ENCODE measurements around the gene KCNJ4.

DNA sequence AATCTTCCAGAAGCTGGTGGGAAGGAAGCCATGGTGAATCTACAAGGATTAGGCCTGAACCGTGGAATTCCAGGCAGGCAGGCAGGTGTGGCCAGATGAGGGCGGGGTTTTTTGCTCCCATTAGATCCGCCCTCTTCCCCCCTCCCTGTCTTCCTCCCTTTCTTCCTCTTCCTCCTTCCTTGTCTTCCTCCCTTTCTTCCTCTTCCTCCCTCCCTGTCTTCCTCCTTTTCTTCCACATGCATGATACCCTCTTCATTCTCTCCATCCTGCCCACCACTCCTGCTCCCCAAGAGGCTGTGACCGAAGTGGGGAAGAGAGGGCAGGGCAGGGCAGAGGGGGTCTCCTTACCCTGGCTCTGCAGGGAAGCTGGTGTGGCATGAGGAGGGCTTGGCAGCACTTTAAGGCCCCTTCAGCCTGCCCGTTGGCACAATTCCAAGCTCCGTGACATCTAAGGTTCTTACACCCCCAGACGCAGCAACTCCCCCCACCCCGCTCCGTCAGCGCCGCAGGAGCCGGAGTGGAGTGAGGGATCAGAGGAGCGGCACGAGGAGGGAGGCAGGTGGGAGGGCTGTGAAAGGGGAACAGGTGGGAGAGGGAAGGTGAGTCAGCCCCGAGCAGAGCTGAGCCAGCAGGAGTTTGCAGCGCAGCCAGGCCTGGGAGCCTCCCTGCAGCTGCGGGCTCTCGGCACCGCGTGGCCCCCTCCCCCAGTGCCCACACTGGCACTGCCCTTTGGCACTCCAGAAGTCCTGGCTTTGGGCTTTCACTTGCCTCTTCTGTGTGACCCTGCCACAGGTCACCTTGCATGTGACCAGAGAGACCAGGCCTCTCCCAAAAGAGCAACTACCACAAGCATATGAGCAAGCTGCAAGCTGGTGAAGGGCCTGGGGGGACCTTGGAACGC lies 32.1 kb downstream of the KCNJ4 start:
- TF ChIP-seq, protein P1, sequence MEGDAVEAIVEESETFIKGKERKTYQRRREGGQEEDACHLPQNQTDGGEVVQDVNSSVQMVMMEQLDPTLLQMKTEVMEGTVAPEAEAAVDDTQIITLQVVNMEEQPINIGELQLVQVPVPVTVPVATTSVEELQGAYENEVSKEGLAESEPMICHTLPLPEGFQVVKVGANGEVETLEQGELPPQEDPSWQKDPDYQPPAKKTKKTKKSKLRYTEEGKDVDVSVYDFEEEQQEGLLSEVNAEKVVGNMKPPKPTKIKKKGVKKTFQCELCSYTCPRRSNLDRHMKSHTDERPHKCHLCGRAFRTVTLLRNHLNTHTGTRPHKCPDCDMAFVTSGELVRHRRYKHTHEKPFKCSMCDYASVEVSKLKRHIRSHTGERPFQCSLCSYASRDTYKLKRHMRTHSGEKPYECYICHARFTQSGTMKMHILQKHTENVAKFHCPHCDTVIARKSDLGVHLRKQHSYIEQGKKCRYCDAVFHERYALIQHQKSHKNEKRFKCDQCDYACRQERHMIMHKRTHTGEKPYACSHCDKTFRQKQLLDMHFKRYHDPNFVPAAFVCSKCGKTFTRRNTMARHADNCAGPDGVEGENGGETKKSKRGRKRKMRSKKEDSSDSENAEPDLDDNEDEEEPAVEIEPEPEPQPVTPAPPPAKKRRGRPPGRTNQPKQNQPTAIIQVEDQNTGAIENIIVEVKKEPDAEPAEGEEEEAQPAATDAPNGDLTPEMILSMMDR (conservative IDR thresholded peaks at IDR 0.05; ENCODE audit: low read depth, low read length) = no peak
- no peak for TF ChIP-seq EZH2 (IDR thresholded peaks at IDR 0.05; ENCODE audit: low read length, unreplicated experiment)
- TF ChIP-seq EZH2phosphoT487 (IDR thresholded peaks at IDR 0.05; ENCODE audit: borderline replicate concordance, low read length) = no peak
